HG02678 (cell line): ENCODE measurements around the gene RGS2.

Experiments used
- ATAC-seq: cut with Tn5 transposase; IDR thresholded peaks from one replicate; pipeline ENCODE4 v1.9.1; 2021; ENCODE audit warnings: mild to moderate bottlenecking, moderate library complexity; ENCODE audit not compliant: unreplicated experiment

The RGS2 gene

DNA sequence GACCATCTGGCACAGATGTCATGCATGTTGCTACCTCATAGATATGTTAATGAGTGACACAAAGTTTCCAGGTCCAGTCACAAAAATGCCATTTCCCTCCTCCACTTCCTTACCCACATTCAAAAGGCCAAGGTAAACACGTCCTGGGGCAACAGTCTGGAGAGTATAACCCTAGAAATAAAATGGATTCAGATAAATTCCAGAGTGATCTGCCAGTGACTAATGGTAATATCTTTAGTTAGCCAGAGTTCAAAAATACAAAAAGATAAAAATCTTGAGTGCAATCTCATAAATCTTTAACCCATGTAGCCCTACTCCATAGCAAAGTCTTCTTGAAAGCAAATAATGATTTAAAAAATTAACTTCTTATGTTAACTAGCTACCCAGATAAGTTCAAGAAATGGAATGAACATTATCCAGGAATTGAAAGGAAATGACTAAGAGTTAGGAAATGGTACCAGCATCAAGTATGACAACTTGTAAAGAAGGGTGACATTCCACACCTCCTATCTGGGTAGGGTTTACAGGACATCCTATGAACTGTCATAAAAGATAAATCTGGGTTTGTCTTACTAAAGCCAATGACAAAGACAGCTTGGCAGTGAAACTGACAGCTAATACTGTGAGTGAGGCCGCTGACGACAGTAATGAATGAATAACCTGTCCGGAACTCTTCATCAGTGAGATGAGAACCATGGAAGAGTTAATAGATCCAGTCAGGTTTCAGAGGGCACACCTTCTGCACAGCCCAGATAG, 18.1 kb downstream of the RGS2 start:
- ATAC-seq: no peak

DNA sequence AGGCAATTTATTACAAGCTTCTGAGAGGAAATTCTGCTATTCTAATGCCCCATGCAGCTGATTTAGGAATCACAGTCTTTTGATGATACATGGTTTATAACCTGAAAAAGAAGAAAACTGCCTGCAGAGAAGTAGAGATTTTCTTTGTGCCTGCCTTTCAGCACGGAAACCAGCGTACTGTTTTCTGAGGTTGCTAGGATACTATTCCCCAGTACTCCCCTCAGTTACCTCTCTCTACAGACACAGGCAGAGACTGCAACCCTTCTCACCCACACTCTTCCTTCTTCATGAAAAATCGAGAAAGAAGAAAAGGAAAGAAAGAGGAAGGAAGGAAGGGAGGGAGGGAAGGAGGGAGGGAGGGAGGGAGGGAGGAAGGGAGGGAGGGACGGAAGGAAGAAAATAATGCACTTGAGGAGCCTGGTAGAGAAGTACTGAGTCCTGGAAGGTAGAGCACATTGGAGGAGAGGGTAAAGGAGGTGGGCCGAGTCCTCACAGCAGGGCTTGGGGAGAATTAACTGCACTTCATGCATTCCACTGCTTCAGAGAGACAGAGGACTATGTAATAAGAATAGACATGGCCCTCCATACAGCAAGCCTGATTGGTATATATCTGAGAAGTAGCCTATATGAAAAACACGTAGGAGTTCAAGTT, 21.9 kb downstream of the RGS2 start:
- ATAC-seq: no peak

- no peak for ATAC-seq
Measured at GRCh38 chr1:192831706-192832355, 23.0 kb downstream of the RGS2 start.

DNA sequence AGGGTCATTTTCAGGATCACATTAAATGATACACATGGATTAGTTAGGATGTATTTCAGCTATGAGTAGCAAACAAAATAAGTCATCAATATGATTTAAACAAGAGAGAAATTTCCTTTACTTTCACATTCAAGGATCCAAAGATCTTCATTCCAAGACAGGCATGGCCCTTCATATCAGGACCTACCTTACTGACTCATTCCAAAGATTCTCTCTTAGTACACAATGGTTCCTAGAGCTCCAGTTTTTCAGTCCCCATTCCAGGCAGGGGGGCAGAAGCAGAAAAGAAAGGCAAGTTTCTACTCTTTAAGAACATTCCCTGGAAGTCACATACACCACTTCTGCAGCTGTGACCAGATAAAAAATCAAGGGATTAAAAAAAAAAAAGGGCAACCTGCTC, 23.7 kb downstream of the RGS2 start:
- ATAC-seq: no peak

- ATAC-seq: no peak
Measured at GRCh38 chr1:192835116-192835515, 26.3 kb downstream of the RGS2 start.

DNA sequence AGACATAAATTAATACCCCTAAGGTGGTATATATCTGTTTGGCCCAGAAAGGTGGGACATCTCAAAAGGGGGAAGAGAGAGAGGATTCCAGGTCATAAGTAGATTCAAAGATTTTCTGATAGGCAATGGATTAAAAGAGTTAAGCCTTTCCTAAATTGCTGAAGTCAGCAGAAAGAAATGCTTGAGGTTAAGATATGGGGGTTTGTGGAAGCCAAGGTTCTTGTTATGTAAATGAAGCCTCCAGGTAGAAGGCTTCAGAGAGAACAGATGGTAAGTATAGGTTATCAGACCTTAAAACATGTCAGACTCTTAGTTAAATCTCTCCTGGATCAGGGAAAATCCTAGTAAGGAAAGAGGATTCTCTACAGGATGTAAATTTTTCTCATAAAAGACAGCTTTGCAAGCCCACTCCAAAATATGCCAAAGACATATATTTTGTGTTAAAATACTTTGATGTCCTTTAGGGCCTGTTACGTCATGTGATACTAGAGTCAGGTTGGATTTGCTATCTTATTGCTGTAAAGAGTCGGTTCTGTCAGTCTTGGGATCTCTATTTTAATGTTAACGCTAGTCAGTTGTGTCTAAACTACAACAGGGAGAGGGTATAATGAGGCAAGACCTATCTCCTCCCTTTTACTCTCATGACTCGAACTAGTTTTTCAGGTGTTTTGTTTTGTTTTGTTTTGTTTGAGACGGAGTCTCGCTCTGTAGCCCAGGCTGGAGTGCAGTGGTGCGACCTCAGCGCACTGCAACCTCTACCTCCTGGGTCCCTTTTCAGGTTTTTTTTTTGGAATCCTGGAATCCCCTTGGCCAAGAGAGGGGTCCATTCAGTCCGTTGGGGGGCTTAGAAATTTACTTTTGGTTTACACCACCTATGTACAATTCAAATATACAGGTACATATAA, 30.6 kb downstream of the RGS2 start:
- no peak for ATAC-seq

DNA sequence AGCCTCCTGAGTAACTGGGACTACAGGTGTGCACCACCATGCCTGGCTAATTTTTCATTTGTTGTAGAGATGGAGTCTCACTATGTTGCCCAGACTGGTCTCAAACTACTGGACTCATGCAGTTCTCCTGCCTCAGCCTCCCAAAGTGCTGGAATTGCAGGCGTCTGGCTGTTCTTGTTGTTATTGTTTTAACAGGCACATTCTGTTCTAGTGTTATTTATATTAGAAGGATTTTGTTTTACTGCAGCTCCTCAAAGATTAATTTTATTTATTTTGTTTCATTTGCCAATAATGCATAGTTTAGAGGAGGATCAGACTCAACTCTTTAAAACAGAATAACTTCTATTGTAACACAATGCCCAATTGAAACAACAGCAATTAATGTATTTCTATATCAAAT, 35.5 kb downstream of the RGS2 start:
- ATAC-seq: no peak

GRCh38 chr1:192846950-192847349, 38.1 kb downstream of the RGS2 start:
- ATAC-seq: no peak

- ATAC-seq: no peak
Measured at GRCh38 chr1:192849011-192849410, 40.2 kb downstream of the RGS2 start.

GRCh38 chr1:192849442-192849841, 40.6 kb downstream of the RGS2 start:
- no peak for ATAC-seq

DNA sequence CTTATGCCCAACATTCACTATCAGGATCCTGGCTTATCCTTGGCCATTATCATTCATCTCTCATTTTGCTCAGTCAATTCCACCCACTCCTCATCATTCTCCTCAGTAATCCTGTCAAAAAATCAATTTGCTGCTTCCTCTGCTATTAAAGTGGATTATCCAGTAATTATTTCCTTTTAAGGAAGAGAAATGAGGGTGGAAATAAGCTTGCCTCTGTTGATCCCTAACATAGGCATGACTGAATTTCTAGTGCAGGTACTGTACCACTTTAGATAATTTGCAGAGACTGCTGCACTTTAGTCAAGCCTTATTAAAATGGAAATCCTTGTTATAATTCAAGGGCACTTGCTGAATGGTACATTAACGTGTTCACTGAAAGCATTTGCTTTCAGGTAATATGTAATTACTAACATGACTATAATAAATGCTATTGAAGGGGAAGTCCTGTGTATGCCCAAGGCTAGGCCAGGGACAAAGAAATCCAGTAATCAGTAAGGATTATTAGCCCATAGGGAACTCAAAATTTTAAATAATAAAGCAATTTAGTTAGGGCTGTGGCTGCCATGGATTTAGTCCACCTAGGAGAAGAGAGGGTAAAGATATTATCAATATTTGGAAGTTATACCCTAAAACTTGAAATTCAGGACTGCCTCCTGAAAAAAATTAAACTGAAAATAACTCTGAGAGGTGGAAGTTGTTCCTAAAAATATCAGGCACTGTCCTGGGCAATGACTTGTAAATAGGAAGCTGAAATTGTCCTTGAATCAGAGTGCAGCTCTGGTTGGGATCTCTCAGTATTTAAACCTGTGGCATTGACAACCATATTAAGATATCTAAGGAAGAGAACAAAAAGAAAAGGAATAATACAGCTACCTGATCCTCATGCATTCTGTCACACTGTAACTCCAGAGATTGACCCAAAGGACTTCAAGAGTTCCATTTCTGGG, 43.4 kb downstream of the RGS2 start:
- ATAC-seq: no peak

- no peak for ATAC-seq
Measured at GRCh38 chr1:192858456-192858855, 49.6 kb downstream of the RGS2 start.

- no peak for ATAC-seq
Measured at GRCh38 chr1:192859808-192860207, 51.0 kb downstream of the RGS2 start.

DNA sequence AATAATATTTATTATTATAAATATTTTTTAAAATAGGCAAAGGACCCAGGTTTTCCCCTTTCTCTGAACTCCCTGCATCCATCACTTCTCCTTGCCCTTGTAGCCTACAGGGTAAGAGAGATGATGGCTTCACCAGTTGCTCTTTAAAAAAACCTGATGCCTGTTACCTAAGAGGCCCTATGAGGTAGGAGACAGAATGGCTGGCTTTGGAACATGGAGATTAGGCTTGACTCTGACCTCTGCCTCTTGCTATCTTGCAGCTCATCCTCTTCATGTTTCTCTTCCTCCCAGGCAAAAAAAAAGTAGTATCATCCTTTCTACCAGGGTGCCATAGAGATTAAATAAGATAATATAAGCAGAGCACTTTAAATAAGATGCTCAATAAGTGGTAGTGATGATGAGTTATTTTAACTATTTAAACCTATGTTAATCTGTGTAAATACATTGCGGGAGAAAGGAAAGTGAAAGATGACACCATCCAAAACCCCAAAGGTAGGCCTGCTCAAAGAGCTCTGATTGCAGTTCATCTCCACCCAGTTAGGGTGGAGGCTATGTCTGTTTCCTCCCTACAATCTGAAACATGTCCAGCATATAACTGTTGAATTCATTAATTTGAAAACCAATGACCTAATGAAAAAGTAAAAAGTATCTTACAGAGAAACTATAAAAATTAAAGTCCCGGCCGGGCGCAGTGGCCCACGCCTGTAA, 51.8 kb downstream of the RGS2 start:
- ATAC-seq: no peak

GRCh38 chr1:192861860-192862259, 53.0 kb downstream of the RGS2 start:
- ATAC-seq: no peak
